NCI-H460 (cell line): ENCODE measurements around the gene SERINC3. TPM values are rescaled to one million over a fixed set of nuclear protein-coding genes. Genes with fewer than 3 reads are reported as not detected.
A peak's percentile ranks its signal among the peaks of the same experiment; 100 is the strongest.

Source experiments
- DNase-seq: peaks from one replicate; pipeline ENCODE4 v3.0.0-alpha.2; 2016; ENCODE audit warnings: low read depth; ENCODE audit errors: extremely low read depth
- total RNA-seq: library from RNA; depleted of rRNA; stranded (reverse); fragments of >200 nt; shearing (Covaris generic); gene quantifications from 2 replicates; pipeline ENCODE4 v1.2.3, GENCODE V29; 2014

SERINC3 gene
- total RNA-seq, 1 experiment from 2014 or later: 130 TPM

DNA sequence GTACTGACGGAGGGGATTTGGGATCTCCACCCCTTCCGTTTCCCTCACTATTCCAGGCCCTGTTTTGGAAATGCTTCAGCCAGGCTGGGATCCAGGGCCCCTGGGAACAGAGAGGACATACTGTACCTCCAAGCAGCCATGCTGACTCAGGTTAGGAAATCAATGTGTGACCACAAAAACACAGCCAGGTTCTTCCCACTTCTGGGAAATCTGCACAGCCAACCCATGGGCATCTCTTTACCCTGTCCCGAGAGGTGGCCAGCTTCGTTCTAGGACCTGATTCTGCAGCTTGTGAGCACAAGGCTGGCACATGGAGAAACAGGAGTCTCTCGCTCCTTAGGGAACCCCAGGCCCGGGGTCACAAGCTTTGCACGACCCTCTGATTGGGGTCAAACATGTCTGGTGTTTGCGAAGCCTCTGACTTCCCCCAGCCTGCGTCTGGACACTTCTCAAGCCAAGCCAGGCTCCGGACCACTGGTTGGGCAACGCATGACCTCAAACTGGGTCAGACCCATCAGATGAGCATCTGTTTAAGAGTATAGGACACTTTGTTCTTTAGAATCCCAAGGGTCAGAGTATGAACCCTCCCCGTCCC lies 54.5 kb downstream of the SERINC3 start:
- no peak for DNase-seq

DNA sequence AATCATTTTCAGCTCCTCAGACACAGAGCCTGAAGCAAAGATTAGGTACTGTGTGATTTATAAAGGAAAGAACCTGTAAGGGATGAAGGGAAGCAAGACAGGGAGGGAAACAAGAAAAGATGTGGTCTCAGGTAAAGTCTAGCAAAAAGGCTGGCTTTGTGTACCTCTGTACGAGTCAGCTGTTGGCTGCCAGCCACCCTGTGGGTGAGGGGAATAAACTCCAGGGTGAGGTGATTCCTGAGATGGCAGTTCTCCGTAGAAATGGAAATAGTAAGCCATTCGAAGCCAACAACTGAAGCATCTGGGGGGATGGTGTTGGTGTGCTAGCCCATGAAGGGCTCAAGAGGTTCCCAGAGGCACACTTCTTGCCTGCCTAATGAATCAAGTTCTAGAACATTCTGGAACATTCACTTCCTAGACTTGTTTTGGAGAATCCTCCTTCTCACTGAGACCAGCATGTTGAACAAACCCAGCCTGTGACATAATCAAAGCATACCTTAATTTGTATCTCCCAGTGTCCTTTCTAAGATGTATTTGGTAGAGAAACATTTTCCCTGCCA lies 56.8 kb downstream of the SERINC3 start:
- no peak for DNase-seq

DNA sequence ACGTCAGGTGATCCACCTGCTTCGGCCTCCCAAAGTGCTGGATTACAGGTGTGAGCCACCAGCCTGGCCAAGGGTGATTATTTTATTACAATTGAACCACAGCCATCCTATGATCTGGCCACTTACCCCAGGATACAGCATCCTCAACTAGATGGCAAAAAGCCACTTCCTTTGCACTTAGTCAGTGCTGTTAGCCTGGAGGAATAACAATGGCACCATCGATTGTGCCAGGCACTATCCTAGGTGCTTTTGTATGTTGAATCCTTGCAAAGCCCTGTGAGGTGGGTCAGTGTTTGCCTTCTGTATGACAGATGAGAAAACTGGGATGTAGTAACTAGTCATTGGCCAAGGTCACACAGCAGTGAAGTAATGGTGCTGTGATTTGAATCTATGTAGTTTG lies 57.4 kb downstream of the SERINC3 start:
- DNase-seq: no peak

DNA sequence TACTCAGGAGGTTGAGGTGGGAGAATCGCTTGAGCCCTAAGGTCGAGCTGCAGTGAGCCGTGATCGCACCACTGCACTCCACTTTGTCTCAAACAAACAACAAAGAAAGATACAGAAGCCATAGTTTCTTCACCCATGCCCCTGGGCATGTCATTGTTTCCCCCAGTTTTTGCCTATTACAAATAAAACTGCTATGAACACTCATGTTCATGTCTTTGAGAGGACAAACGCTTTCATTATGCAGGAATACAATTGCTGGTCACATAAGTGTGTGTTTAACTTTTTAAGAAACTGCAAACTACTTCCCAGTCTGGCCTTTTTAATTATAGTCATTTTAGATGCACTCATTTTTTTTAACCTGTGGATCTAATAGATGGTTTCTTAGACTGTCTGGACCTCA lies 58.4 kb downstream of the SERINC3 start:
- DNase-seq: no peak

DNA sequence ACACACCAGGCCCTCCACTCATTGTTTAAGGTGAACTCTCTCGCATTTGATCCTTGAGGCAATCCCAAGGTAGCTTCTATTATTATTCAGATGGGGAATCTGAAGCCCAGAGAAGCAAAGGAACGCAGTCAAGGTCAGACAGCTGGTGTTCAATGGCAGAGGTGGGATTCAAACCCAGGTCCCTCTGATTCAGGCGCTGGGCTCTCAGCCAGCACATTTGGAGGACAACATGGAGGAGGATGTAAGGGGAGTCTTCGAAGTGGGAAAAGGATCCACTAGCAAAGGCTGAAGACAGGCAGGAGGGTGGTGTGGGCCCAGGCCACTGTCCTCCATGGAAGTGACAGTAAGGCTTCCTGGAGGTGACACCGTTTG lies 60.1 kb downstream of the SERINC3 start:
- DNase-seq: no peak

DNA sequence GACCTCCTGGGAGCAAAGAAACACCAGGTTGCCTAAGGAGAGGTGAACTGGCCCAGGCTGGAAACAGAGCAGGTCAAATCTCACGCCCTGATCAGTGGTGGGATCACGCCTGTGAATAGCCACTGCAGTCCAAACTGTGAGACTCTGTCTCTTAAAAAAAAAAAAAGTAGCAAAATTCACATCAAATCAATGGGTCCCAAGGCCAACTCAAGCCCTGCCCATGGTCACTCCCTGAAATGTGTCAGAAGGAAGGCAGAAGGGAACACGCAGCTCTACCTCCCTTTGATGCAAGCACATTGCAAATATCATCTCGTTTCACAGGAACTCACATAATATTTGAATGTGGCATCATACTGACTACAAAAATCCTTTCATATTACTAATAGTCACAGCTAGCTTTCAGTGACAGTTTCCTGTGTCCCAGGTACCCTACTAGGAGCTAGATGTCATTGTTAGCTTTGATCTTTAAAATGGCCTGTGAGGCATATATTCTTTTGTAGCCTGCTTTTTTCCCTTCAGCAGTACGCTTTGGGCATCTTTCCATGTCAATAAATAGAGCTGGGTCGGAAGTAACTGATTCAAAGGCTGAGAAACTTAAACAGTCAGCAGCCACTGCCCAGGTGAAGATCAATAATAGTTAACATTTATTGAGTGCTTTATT lies 60.6 kb downstream of the SERINC3 start:
- no peak for DNase-seq

DNA sequence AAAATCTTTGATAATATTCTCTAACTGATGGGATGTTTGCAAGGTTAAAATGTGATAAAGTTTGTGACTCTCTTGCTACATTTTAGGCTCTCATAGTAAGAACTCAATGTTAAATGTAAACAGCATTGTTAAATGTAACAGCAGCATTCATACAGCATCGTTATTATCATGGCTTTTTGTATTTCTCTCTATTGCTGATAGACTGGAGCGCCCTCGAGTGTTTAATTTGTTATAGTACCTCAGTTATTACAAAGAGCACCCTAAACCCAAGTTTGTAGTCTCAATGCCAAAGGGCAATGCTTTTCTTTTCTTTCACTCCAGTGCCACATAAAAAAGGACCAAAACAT lies 61.1 kb downstream of the SERINC3 start:
- peak; percentile 31 for DNase-seq

DNA sequence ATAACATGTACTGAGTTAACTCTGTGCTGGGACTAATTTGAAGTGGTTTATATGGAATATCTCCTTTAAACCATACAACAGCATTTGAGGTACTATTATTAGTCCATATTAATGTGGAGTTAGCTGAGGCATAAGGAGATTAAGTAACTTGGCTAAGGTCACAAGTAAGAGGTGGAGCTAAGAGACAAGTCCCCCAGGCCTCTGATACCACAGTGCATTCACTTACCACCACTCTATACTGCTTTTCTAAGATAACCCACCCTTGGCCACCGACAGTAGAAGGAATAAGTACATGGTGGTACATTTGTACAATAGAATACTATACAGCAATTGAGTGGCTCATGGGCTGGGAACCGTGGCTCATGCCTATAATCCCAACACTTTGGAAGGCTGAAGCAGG lies 62.6 kb downstream of the SERINC3 start:
- no peak for DNase-seq

DNA sequence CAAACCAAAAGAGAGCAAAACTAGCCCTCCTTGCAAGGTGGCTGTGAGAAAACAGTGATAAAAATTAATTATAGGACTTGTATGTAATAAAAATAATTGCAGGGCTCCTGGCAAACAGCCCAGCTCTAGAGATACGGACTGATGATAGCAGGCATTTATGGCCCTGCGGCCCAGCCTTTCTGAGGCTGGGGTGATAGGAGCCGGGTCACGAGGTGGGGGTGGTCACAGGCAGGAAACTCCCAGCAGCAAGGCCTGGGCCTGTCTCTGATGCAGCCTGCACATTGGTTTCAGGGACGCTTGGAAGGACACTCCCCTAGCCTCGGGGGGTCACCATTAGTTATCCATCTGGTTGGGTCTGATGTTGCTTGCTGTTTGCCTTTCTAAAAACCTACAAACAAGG lies 64.9 kb downstream of the SERINC3 start:
- no peak for DNase-seq

DNA sequence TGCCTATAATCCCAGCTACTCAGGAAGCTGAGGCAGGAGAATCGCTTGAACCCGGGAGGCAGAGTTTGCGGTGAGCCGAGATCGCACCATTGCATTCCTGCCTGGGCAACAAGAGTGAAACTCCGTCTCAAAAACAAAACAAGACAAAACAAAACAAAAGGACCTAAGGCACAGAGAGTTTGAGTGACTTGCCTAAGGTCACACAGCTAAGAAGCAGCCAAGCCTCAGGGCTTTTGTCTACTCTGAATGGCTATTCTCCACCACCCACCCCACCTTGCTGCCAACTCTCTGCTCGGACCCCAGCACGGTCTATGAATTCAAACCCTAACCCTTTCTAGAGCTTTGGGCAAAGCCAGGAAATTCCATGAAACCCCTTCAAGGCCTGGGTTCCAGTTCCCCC lies 65.3 kb downstream of the SERINC3 start:
- no peak for DNase-seq

DNA sequence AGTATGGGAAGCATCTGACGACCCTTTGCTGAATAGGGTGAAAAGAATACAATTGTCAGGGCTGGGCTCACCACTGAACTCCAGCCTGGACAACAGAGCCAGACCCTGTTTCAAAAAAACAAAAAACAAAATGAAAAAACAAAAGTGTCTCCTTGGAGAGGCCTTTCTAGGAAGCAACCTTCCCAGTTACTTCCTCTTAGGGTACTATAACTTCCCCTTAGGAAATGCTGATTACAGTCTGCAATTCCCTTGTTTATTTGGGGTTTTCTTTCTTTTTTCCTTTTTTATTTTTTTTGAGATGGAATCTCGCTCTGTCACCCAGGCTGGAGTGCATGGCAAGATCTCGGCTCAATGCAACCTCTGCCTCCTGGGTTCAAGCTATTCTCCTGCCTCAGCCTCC lies 66.7 kb downstream of the SERINC3 start:
- no peak for DNase-seq

DNA sequence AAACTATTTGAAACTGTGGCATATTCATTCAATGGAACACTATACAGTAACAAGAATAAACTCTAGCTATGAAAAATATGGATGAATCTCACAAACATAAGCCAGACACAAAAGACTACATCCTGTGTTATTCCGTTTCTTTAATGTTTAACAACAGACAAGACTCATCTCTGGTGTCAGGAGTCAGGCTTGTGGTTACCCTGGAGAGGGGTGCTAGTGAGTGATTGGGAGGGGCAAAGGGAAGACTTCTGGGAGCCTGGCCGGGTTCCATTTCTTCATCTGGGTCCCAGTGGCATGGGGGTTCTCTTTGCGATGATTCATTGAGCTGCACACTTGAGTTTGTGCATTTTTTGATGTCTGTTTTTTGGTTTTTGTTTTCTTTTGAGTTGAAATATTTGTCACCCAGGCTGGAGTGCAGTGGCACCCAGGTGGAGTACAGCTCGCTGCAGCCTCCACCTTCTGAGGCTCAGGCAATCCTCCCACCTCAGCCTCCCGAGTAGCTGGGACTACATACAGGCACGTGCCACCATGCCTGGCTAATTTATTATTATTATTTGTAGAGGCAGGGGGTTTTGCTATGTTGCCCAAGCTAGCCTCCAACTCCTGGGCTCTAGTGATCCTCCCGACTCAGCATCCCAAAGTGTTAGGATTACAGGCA lies 67.4 kb downstream of the SERINC3 start:
- no peak for DNase-seq

DNA sequence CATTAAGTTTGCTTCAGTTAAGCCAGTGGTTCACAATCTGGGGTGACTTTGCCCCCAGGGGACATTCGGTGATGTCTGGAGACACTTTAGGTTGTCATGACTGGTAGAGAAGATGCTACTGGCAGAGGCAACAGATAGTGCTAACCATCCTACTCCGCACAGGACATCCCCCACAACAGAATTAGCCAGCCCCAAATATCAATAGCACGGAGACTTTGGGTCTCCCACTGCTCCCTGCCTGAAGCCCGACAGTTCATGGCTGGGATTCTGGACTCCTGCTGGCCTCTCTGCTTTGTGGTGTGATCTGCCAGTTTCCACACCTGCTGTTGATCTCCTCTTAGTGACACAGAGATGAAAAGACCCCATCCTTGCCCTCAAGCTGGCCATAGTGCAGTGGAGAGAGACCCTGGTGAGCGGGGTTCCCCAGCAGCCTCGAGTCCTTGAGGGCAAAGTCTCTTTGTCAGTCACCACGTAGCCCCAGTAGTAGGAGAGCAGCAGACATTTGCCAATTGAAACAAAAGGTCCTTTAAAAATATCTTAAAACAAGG lies 70.9 kb downstream of the SERINC3 start:
- DNase-seq: no peak

DNA sequence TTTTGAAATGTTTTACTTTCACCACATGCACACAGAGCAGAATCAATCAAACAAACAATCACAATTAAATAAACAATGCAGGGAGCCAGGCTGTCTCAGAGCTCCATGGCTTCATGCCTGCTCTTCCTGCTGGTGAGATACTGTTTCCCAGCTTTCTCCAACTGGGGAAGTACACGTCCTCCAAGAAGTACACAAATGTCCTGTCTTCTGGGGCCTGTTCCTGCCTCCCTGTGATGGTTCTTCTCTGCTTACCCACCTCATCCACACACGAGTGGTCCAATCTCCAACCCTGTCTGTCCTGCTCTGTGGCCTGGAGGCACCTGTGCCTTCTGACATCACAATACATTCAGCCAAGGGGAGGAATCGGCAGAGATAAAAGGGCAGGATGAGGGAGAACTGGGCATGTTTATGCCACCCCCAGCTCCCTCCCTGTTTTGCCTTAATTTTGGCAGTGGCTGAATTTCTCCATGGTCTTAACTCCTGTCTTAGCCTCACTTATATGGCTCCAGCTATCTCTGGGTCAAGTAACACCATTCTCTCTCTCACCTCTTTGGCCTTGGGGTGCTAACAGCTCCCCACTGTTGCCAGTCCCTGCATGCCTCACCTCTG lies 71.5 kb downstream of the SERINC3 start:
- DNase-seq: no peak

DNA sequence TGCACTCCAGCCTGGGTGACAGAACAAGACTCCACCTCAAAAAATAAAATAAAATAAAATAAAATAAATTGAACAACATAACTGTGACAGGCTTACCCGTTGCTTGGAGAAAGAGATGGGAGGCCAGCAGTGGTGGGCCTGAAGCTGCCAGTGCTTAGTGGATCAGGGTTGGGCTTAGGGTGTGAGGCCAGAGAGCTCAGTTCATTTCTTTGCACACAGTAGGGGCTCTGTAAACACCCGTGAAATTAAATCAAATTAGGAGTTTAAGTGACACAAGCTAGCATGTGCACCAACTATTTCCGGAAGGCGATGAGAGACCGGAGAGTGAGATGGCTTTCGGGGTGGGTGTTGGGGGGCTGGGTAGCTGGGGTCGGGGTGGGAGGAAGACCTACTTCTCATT lies 72.0 kb downstream of the SERINC3 start:
- no peak for DNase-seq

DNA sequence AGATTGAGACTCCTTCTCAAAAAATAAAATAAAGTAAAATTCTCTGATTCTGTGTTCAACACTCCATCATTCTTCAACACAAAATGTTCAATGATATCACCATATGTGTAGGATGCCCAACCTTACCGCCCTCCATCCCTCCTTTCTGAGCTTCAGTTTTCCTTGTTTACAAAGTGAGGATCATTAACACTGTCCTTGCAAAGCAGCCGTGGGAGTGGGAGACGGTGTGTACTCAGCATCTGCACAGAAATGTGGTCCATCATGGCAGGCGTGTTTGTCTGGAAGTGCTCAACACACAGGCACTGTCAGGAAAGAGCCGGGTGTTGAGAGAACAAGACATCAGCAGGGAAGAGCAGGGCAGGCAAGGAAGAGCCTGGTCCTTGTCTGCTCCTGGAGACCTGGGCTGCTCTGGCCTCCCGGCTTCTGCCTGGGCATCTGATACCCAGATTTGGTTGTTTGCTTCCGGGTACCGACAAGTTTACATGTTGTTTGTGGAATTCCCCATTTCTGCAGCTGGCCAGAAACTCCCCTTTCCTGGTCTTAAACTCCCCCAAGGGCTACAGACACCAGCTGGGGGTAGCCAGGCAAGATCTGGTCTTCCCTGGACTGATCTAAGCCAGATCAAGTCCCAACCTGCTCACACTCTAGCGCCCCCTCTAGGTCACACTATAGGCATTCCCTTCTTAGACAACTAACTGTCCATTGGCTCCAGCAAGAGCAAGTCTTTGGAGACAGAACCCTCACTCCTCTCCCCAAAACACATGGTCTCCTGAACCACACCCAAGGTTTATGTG lies 72.9 kb downstream of the SERINC3 start:
- no peak for DNase-seq

DNA sequence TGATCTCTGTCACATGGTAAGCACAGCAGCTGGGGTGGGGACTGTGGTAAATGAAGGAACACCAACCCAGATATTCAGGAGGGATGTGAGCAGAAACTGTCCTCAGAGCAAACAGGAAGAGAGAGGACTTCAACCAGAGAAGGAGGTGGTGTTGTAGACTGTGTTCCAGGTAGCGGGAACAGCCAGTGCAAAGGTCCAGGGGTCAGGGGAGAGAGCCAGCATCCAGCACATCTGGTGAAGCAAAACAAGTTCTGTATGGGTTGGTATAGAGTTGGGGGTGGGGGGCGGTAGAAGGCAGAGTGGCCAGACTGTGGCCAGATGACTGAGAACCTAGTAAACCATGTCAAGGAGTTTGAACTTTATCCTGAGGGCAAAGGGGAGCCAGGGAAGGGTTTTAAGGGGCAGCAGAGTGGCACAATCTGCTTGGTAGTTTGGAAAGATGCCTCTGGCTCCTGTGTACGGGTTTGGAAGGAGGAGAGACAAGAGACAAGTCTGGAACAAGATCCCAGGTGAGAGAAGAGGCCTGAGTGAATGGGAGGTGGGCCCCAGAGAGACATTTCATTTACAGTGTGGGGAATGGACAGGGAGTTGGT lies 73.9 kb downstream of the SERINC3 start:
- no peak for DNase-seq
